A172 (cell line): ENCODE measurements around the gene PLXNB1. TPM values are rescaled to one million over a fixed set of nuclear protein-coding genes. Genes with fewer than 3 reads are reported as not detected.

Source experiments
- DNase-seq: peaks from one replicate; pipeline ENCODE4 v3.0.0-alpha.2; 2015; ENCODE audit warnings: low spot score
- total RNA-seq: library from RNA; depleted of rRNA; stranded (reverse); fragments of >200 nt; shearing (Covaris generic); gene quantifications from 2 replicates; pipeline ENCODE4 v1.2.3, GENCODE V29; 2014; rRNA removed

Gene PLXNB1
- total RNA-seq, 1 experiment from 2014 or later: 24.9 TPM

DNA sequence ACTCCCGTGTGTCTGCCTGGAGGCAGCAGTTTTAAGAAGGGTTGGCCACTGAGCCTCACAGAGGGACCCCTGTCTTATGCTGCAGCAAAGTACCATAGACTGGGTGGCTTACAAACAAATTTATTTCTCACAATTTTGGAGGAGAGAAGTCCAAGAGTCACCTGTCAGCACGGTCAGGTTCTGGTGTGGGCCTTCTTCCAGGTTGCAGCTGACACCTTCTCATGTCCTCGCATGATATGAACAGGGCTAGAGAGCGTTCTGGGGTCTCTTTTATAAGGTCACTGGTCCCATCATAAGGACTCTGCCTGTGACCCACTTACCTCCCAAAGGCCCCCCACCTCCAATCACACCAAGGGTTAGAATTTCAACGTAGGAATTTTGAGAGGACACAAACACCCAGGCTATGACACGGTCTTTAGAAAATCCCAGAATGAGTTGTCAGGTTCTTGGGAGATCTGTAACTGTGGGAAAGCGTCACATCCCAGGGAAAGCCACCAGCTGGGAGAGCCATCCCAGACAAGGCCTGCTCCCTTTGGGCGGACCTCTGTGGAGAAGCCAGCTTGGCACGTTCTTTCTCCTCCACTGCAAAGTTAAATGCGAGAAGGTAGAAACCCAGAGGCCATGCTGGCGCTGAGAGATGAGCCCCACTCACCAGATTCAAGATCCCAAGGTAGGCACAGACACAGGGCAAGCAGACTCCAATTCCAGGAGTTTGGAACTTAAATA is 58.1 kb downstream of the PLXNB1 start, which contains the start of gene FBXW12:
Gene FBXW12 (plus strand): TSS at position 569 of the 726 bp plus-strand sequence. CDS start 549 bp downstream, outside the sequence.
- no peak for DNase-seq

DNA sequence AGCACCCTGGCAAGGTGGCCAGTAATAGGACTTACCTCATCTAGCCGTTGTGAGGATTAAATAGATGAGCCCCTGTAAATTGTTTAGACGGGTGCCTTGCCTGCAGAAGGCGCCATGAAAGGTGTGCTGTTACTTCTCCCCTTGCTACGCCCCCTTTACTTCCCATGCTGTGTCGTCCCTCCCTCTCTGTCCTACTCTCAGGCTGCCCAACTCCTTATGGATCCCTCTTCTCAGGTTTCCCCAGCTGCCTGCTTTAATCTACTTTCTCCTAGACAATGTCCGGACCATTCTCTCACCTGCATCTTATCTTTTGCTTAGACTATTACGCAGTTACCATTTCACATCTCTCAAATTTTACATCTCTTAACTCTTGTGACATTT is 59.6 kb downstream of the PLXNB1 start:
- DNase-seq: no peak

DNA sequence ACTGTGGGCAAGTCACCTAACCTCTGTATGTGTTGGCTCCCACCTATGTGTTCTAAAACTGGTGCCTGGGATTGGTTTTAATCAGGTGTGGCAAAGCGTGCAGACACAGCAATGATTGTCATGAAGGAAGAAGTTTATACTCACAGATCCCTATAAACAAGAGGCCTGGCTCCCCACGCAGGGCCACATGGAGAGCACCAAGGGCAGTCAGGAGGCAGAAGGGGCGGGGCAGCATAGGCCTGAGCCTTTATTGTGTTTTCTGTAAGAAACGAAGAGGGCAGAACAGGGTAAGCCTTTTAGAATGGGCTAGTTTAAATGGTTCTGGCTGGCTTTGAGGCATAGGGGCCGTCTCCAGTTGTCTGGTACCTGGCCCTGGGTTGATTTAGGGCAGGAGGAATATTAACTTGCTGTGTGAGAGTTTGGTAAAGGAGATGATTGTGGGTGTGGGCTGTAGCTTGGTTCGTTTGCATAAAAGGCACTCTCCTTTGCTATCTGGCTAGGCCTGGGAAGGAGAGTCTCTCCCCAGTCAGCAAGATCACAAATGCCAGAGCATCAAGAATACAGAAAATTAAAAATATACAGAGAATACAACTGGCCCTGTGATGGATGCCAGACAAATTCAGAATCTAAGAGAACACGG is 60.1 kb downstream of the PLXNB1 start:
- DNase-seq: no peak

DNA sequence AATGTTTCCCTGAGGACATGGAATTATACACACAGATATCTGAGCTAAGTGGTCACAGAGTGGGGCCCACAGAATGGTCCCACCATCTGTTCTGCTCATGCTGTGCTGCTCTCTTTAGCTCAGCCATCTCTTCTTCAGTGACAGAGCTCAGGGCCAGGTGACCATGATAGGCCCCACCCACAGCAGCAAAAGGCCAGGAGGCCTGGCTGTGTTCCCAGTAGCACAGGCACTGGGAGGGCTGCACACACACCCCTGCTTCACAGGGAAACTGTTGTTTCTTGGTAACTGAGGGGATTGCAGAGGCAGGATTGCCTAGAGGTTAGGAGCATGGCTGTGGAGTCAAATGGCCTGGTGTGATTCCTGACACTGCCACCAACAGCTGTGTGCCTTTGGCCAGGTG is 62.7 kb downstream of the PLXNB1 start:
- DNase-seq: no peak

DNA sequence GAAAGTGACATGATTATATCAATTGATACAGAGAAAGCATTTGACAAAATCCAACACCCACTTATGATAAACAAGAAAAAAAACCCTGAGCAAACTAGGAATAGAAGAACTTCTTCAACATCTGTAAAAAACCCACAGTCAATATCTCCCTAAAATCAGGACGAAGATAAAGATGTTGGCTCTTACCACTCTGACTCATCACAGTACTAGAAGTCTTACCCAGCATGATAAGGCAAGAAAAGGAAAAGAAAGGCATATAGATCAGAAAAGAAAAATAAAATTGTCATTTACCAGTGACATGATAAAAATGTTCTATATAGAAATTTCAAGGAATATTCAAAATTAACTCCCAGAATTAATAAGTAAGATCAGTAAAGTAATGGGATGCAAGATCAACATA is 65.0 kb downstream of the PLXNB1 start:
- no peak for DNase-seq

DNA sequence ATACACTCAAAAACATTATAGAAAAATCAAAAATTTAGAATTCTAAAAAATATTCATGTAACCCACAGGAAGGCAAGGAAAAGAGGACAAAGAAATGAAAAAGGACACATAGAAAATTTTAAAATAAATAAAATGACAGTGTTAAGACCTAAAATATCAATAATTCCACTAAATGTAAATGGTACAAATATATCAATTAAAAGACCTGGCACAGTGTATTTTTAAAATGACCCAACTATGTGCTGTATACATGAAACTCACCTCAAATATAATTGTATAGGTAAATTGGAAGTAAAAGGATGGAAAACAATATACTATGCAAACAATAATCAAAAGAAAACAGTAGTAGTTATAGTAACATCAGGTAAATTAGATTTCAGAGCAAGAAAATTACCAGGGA is 68.0 kb downstream of the PLXNB1 start:
- no peak for DNase-seq

DNA sequence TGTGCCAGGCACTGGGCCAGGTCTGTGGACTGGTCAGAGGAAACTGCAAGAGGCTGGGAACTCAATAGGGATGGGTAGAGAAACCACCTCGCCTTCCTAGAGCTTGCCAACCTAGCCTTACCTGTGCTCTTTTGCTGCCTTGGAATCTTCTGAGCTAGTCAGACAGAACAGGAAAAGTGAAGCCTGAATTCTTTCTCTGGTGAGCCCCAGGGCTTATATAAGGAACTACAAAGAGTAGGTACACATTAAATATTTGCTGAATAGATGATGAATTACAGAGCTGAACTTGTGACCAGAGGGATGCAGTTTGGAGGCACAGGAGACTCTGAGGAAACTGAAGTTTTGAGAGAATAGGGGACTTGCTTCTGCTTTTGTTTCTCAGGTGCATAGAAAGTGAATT is 73.5 kb downstream of the PLXNB1 start:
- DNase-seq: no peak

DNA sequence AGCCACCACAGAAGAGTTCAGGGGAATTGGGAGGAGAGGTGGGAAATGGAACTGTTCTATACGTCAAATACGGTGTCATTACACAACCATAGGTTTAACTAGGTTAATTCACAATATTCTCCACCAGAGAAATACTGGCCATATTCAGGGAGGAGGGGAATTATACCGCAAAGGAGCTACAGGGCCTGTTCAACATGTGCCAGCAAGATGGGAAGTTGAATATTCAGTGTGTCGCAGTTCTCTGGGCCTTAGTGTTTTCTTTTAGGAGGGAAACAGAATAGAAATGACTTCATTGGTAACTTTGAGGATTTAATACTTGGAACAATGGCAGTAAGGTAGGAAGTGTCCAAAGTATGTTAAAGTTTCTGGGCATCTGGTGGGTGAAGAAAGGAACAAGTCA is 75.9 kb downstream of the PLXNB1 start:
- no peak for DNase-seq

Other genes starting within 250 kb of the PLXNB1 start
- 21.1 and 33.6 TPM in 2 replicates for gene CDC25A, start 241.7 kb downstream of the PLXNB1 start, total RNA-seq
- gene CAMP, start 206.6 kb downstream of the PLXNB1 start, total RNA-seq: not detected in 2 replicates
- 2.3 and 3.9 TPM in 2 replicates for gene ZNF589, start 189.0 kb downstream of the PLXNB1 start, total RNA-seq
- 10.9 and 11.9 TPM in 2 replicates for gene NME6, start 128.7 kb downstream of the PLXNB1 start, total RNA-seq
- not detected in 2 replicates for gene SPINK8, start 96.4 kb downstream of the PLXNB1 start, total RNA-seq
- gene FBXW12, start 57.9 kb downstream of the PLXNB1 start, total RNA-seq: not detected in 2 replicates
- 42.7 and 49.8 TPM in 2 replicates for gene CCDC51, start 10.0 kb upstream of the PLXNB1 start, total RNA-seq
- 556 and 560 TPM in 2 replicates for gene TMA7, start 10.2 kb upstream of the PLXNB1 start, total RNA-seq
- 8.1 and 14.6 TPM in 2 replicates for gene ATRIP, start 16.7 kb upstream of the PLXNB1 start, total RNA-seq
- 143 and 147 TPM in 2 replicates for gene SHISA5, start 74.1 kb upstream of the PLXNB1 start, total RNA-seq
- gene PFKFB4, start 126.7 kb upstream of the PLXNB1 start, total RNA-seq: 7.6 and 8.4 TPM in 2 replicates
- 1.3 and 5.0 TPM in 2 replicates for gene UCN2, start 133.7 kb upstream of the PLXNB1 start, total RNA-seq
- 105 and 128 TPM in 2 replicates for gene COL7A1, start 165.2 kb upstream of the PLXNB1 start, total RNA-seq
- 485 and 565 TPM in 2 replicates for gene UQCRC1, start 179.6 kb upstream of the PLXNB1 start, total RNA-seq
- not detected in 2 replicates for gene TMEM89, start 191.7 kb upstream of the PLXNB1 start, total RNA-seq
- 16.9 and 17.5 TPM in 2 replicates for gene SLC26A6, start 205.4 kb upstream of the PLXNB1 start, total RNA-seq
- gene CELSR3, start 232.8 kb upstream of the PLXNB1 start, total RNA-seq: 4.9 and 5.8 TPM in 2 replicates